ENCODE data around the gene HELT.
"Not testable (repeated sequence)": the region's sequence is repeated elsewhere in the genome, so short reads cannot be mapped to it uniquely, and the experiment has no call there.

HELT gene, protein sequence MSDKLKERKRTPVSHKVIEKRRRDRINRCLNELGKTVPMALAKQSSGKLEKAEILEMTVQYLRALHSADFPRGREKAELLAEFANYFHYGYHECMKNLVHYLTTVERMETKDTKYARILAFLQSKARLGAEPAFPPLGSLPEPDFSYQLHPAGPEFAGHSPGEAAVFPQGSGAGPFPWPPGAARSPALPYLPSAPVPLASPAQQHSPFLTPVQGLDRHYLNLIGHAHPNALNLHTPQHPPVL

DNA sequence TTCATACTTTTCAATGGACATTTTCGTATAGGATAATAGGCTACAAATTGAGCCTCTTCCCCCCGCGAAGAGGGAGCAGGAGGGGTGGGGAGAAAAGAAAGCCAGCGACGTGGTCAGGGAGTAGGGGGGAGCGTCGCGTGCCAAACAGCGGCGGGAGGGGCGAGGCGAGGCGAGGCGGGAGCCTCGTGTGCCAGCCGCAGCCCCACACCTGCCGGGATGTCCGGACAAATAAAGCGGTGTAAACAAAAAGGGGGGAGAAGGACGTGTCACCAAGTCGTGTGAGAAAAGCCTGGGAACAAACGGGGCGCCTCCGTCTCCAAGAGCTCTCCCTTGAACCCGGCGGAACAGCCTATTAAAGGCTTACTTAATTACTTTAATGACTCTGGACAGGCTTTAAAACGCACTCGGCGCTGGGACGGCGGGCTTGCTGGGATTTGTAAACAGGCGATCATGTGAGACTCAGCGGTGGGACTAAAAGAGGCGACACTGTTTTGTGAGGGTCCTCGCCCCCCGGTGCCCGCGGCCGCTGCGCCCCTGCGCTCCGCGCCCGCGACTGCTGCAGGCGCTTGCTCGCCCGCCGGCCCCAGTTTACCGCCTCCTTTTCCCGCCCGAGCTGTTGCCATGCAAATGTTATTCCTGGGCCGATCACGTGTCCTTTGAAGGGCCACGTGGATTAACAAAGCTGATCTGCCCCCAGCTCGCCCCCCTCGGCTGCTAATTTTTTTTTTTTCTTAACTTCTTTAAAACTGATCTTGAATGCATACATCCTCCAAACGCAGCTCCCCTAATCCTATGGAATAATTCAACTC, at the start of gene HELT:
Gene HELT, plus strand, starts transcription at position 527 of the 809 bp plus-strand sequence. CDS start 439 bp downstream, outside the sequence.
- no peak for DNase-seq

DNA sequence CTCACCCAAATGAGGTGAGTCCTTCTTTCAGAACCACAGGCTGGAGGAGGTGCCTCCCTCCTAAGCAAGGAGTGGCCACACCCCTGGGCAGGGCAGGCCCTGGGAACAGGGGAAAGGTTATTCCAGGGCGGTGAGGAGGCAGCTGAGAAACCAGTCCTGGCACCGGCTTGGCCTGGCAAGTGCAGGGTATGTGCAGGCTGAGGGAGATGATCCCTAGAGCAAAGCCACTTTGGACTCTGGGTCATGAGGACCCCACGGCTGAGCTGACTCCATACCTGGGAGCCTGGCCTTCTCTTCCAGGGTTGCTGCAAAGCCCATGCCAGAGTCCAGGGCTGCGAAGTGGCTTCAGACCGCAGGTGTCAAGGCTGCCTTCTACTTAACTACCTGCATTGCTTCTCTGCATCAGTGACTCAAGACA, 49.5 kb upstream of the HELT start:
- DNase-seq = no peak

DNA sequence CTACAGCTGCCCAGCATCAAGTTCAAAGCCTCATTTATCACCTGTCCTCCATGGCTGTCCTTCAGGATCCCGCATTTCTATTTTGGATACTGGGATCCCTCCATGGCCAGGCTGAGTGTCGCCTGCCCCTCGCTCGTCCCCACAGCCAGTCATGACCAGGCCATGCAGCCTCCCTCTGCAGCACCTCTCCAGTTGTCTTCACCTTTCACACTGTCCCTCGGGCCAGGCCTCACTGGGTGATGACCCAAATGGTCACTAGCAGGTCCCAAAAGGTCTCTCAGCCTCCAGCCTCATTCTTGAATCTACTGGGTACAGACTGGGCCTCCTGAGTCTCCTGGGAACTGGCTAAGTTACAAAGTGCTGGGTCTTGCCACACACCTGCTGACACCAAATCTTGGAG, 48.7 kb upstream of the HELT start:
- DNase-seq = no peak

DNA sequence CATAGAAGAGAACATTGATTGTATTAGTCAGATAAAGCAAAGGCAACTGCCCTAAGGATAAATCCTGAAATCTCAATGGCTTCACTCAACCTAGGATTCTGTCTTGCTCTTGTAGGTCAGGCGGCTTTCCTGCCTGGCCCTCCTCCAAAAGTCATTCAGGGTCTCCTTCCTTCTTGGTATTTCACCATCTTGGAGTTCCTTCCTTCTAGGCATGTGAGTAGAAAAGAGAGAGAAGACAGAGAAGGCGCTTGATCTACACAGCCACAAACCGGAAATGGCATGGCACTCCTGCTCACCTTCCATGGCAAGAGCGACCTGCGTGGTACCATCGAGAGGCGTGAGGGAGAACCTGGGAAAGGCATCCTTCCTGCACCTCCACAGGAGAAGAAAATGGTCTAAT, 45.3 kb upstream of the HELT start:
- no peak for DNase-seq

DNA sequence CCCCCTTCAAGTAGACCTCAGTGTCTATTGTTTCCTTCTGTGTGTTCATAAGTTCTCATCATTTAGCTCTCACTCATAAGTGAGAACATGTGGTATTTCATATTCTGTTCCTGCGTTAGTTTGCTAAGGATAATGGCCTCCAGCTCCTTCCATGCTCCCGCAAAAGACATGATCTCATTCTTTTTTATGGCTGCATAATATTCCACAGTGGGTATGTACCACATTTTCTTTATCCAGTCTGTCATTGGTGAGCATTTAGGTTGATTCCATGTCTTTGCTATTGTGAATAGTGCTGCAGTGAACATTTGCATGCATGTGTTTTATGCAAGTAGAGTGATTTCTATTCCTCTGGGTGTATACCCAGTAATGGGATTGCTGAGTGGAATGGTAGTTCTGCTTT, 41.9 kb upstream of the HELT start:
- not testable (repeated sequence) for DNase-seq

DNA sequence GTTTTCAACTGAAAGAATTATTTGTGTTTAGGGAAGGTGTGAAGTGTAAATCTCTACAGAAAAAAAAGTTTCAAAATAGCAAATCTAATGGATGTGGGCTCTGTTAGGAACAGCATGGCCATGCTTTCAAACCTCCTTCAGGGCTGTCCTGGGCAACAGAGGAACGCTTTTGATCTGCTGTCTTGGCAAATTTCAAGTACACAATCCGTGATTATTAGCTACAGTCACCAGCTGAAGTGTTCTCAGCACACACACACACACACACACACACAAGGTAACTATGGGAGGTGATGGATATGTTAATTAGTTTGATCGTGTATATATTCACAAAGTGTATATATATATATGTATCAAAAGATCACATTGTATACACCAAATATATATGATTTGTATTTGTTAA, 40.5 kb upstream of the HELT start:
- DNase-seq = no peak

DNA sequence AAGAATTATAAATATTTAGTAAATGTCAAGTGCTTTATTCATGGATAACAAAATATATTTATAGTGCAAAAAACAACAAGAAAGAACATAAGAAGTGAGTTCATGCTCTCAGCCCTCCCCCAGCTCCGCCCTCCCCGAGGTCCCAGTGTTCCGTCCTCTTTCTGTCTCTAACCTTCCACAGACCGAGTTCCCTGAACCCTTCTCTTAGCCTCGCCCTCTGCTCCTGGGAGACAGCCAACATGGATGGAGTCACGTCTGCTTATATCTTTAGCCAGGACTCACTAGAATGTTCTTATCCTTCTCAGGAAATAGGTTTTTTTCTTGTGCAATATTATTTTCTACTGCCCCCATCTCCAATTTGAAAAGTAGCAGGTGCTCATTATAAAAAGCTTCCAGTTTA, 40.1 kb upstream of the HELT start:
- no peak for DNase-seq

DNA sequence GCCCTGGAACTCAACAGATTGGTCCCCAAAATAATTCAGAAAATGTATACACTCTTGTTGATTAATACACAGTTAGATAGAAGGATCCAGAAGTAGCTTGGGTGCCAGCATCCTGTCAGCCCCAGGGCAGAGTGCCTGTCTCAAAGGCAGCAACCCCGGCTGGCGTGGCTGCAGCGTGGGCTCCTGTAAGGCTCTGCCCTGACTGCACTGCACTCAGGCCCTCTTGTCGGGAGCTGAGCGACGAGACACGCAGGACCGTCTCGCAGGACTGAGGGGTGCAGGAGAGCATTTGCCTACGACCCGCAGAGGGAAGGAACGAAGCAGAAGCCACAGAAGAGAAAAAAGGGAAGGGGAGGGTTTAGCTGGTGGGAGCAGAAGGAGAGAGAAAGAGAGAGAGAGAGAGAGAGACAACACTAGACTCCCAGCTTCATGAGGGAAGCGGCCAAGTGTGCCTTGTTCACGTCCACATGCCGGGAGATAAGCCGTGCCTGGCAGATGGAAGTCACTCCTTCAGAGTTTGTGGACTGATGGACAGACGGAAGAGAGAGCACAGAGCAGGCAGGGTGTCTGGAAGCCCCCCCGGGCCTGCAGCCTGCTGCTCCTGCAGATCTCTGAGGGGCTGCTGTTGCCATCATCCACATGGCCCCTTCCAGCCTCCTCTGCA, 38.7 kb upstream of the HELT start:
- peak; percentile 29 for DNase-seq

DNA sequence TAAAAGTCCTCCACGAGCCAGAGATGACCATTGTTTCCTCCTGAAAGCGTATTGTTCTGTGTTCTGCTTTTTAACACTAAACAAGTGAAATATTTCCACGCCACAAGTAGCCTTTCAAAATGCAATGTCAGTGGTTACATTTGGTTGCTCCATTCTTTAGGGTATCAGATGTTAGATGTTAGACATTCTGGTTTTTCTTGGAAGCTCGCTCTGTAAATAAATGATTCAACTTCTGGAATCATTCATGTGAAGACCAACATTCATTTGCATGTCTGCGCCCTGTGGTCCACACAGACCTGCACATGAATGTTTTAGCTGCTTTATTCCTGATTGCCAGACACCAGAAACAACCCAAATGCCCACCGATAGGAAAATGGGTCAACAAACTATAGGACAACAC, 38.0 kb upstream of the HELT start:
- DNase-seq = no peak

DNA sequence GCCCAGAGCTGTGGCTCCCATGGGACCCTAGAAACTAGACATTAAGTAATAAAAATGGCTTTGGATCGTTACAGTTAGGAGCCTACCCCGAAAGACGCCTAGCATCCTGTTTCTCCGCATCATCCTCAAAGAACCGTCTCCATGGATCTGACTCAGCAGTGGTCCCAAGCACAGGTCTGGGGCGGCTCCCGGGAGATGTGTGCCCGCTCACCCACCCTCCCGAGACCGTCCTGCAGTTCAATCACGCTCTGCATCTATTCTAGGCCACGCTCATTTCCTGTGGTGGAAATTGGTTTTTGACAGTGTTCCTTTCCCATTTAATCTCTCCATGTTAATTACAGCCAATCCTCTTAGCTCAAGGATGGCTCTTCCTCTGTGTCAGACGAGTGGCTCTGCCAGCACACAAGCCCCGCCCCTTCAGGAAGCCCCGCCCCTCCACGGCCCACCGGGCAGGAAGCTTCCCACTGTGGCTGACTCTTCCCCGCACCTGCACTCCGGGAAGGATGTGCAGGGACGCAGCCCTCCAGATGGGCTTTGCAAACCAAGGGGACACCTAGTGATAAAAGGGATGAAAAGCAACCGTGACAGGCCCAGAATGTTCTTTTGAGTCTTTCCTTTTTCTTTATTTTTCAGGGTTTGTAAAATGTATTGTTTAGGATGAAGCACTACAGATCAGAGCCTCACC, 34.5 kb upstream of the HELT start:
- peak; percentile 18 for DNase-seq

DNA sequence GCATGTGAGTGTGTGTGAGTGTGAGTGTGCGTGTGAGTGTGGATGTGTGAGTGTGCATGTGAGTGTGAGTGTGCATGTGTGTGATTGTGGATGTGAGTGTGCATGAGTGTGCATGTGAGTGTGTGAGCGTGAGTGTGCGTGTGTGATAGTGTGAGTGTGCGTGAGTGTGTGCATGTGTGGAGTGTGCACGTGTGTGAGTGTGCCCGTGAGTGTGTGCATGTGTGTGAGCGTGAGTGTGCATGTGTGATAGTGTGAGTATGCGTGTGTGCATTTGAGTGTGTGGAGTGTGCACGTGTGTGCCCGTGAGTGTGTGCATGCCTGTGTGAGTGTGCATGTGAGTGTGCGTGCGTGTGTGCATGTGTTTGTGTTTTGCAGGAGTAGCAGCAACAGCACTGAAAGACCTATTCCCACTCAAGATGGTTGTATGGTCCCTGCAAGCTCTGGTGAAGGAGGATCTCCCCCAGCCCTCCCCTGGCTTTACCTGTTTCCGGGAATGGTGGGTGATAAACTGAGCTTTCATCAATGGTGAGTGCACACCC, 30.7 kb upstream of the HELT start:
- no peak for DNase-seq

DNA sequence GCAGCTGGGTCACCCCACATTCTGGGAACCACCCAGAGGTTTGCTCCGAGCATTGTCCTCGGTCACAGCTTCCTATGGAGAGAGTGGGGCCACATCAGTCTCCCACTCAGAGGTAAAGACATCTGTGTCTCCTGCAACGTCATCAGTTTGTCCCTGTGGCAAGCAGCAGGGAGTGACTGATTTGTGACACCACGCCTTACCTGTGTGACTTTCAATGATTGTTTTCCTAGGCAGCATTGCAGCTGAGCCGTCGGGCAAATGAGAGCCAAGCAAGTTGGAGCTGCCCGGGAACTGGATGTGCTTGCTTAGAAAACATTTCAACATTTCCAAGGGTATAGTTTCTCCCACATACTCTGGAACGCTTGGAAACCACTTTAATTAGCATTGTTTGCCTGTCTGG, 29.7 kb upstream of the HELT start:
- DNase-seq = no peak

DNA sequence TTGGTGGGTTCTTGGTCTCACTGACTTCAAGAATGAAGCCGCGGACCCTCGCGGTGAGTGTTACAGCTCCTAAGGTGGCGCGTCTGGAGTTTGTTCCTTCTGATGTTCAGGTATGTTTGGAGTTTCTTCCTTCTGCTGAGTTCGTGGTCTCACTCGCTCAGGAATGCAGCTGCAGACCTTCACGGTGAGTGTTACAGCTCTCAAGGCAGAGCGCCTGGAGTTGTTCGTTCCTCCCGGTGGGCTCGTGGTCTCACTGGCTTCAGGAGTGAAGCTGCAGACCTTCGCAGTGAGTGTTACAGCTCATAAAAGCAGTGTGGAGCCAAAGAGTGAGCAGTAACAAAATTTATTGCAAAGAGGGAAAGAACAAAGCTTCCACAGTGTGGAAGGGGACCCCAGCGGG, 29.0 kb upstream of the HELT start:
- not testable (repeated sequence) for DNase-seq

DNA sequence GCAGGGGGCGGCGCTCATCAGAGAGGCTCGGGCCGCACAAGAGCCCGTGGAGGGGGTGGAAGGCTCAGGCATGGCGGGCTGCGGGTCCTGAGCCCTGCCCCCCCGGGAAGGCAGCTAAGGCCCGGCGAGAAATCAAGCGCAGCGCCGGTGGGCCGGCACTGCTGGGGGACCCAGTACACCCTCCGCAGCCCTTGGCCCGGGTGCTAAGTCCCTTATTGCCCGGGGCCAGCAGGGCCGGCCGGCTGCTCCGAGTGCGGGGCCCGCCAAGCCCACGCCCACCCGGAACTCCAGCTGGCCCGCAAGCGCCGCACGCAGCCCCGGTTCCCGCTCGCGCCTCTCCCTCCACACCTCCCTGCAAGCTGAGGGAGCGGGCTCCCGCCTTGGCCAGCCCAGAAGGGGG, 28.2 kb upstream of the HELT start:
- DNase-seq = not testable (repeated sequence)

DNA sequence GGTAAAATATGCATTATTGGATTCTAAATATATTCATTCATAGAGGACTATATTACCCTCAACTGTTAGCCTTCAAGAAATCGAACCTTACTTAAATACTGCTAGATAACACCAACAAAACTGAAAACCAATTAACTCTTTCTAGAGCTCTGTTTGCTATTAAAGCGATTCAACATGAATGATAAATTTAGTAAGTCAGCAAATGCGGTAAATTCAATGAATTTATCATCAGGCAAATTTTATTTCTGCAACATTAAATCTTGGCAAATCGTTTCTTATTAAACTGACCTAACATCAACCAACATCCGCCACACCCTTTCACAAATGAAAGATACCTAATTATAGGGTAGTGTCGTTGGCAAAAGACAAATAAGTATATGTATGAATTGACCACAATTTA, 26.4 kb upstream of the HELT start:
- DNase-seq = no peak

DNA sequence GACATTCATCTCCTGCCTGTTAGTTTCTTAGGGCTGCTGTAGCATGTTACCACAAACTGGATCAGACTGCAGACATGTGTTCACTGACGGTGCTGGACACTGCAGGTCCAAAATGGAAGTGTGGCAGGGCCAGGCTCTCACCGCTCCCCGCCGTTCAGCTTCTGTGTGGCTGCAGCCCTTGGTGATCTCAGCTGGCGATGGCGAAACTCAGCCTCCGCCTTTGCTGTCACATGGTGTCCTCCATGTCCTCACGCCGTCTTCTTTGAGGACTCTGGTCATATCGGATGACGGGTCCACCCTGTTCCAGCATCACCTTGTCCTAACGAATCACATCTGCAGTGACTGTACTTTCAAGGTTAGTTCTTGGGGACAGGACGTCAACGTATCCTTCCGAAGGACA, 25.9 kb upstream of the HELT start:
- no peak for DNase-seq

DNA sequence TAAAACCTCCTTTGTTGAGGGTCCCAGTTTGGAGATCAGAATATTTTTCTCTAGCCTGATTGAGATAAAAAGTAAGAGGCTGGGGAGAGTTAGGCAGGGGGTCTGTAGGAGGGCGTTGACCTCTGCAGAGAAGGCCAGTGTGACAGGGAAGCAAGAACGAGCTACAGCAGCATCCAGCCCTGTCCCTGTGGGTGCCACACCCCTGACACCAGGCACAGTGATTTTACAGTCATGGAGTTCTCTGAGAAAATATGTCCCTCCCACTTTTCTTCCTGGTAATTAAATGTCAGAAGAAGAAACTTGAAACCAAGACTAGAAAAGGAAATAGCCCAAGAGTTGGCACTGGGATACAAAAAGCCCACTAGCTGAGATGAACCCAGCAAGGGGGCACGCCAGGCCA, 25.0 kb upstream of the HELT start:
- no peak for DNase-seq

DNA sequence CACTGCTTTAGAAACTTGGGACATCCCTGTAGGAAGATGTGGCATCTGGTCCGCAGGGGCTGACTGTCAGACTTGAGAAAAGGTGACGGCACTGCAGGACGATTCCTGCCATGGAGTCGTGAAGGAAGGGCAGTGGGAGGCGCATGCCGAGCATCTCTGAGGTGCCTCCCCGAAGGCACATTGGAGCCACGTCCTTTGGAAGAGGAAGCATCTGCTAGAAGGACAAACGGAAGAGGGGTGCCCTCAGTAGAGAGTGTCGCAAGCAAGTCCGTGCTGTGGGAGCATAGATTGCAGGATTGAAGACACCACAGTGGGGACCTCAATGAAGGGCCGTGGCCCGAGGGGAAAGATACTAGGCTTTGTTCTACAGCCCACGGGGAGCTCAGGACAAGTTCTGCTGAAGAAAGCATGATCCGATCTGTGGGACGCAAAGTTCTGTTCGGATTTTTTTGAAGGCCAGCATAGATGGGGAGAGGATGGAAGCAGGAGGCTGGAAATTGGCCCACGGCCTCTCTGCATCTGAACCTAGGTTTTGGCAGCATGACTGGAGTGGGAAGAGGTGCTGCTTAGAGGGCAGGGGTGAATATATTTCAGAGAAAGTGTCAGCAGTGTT, 24.2 kb upstream of the HELT start:
- DNase-seq = no peak

DNA sequence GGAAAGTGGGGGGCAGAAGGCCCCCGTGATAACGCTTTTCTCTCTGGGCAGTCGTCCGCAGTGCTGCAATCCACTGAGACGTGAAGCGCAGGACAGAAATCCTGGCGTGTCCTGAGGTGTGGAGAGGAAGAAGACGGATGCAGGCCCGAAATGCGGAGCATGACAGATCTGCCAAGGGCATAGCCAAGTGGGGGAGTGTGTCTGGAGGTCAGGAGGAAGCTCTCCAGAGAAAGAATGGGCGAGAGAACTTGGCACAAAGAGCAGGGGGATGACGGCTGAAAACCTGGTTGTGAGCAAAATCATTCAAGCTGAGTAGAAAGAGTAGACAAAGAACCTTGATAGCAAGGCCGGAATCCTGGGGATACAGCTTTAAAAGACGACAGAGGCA, 23.7 kb upstream of the HELT start:
- DNase-seq = no peak

DNA sequence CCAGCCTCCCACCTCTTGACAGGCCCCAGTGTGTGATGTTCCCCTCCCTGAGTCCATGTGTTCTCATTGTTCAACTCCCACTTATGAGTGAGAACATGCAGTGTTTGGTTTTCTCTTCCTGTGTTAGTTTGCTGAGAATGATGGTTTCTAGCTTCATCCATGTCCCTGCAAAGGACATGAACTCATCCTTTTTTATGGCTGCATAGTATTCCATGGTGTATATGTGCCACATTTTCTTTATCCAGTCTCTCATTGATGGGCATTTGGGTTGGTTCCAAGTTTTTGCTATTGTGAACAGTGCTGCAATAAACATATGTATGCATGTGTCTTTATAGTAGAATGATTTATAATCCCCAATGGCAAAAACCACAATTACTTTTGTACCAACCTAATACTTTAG, 20.6 kb upstream of the HELT start:
- not testable (repeated sequence) for DNase-seq

DNA sequence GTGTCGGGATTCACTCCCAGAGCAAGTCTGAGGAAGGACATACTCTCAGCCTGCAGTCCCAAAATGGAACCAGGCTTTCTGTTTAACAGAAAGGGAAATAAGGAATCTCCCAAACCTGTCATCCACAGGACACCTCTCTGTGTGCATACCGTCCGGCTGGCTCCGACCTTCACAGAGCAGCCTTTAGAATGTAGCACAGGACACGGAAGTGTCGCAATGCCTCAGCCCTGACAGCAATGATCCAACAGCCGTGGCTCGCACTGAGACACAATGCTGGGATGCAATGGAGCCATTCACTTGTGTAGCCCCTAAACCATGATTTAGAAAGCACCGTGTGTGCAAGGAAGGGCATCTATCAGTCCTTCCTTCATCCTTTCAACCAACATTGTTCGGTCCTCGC, 15.5 kb upstream of the HELT start:
- DNase-seq = no peak

DNA sequence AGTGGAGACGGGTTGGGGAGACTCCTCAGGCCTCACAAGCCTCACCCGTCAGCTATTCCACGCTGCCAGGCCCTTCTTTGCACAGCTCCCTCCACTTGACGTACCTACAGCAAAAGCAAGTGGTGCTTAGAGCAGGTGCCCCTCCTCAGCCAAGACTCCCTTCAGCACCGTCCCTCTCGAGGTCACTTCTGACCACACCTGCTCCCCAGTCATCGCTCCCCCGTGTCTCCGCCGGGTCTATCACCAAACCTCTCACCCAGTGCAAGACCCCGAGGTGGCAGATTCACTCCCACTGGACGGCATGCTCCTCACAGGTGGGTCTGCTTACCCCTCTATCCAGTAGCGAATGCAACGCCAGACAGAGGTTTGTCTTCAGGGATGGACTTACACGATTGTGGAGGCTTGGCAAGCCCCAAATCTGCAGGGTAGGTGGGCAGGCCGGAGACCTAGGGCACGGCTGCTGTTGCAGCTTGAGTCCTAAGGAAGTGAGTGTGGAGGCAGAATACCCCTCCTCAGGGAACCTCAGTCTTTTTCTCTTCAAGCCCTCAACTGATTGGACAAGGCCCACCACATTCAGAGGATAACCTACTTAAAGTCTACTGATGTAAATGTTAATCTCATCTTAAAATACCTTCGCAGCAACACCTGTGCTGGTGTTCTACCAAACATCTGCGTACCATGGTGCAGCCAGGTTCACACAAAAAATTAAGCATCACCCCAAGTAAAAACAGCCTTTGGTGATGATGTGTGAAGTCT, 14.5 kb upstream of the HELT start:
- no peak for DNase-seq

All from NCI-H524 treated with DMSO at 0.1 percent for 48 hours (cell line).